Fibroblast of pulmonary artery (primary cell): ENCODE measurements around the gene TMEM178A.

ENCODE experiments used
- DNase-seq: peaks from one replicate; pipeline ENCODE4 v3.0.0-alpha.2; 2010; ENCODE audit warnings: low read depth
- H3K4me3 ChIP-seq: replicated peaks from 2 replicates; pipeline ENCODE4 v1.5.1; 2011; ENCODE audit warnings: low read depth, mild to moderate bottlenecking, control low read depth, low read length, moderate library complexity
- CTCF ChIP-seq: IDR thresholded peaks from 2 replicates; pipeline ENCODE4 v1.5.1; 2011; ENCODE audit warnings: mild to moderate bottlenecking, control low read depth, low read length, inconsistent platforms; ENCODE audit errors: missing control alignments

The TMEM178A gene

DNA sequence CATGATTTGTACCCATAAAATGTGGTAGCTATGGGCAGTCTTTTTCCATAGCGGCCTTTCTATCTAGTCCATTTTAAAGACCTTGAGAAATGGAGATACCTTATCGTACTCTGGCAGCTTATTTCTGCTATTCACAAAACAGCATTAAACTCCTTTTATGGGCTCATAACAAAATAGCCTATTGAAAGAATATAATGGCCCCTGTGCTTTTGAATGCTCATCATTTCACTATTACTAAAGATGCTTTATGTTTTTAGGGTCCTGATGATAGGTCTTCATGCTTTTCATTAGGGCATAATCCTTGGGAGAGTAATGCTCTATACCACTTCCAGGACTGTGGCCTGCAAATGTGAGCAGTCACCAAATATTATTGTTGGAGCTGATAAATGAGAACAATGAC lies 7.3 kb upstream of the TMEM178A start:
- TF ChIP-seq CTCF, result no peak
- DNase-seq, result no peak
- no peak overlapping the region for H3K4me3 ChIP-seq

DNA sequence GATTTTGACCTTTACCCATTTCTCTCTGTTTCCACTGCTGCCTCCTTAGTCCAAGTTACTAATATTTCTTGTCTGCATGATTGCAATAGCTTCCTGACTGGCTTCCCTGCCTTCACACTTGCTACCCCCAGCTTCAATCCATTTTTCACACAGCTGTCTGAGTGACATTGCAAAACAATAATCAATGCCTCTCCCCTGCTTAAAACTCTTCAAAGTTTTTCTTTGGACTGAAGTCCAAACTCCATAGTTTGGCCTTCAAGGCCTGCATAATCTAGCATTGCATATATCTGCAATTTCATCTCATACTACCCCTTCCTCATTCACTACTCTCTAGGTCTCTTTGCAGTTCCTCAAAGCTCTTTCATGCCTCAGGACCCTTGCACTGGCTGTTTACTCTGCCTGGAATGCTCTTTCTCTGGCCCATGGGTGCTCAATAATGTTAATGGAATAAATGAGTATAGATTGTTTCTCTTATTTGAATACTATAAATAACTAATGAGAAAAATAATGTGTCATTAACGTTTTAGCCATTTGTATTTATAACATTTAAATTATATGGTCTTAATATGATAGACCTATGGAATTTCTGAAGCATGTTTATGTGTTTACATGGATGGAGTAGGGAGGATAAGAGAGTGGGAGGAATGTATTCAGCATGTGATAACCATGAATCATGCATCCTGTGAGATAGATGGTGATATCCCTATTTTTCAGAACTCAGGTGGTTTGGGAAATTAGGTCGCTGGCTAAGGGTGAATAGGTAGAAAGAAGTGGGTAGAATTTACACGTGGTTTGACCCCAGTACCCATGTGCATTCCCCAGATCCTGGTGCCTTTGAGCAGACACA lies 5.7 kb upstream of the TMEM178A start:
- no peak overlapping the region for H3K4me3 ChIP-seq
- no peak for TF ChIP-seq CTCF
- no peak for DNase-seq

GRCh38 chr2:39660612-39661236 lies 5.0 kb upstream of the TMEM178A start:
- no peak for TF ChIP-seq CTCF
- no peak overlapping the region for H3K4me3 ChIP-seq
- no peak for DNase-seq

DNA sequence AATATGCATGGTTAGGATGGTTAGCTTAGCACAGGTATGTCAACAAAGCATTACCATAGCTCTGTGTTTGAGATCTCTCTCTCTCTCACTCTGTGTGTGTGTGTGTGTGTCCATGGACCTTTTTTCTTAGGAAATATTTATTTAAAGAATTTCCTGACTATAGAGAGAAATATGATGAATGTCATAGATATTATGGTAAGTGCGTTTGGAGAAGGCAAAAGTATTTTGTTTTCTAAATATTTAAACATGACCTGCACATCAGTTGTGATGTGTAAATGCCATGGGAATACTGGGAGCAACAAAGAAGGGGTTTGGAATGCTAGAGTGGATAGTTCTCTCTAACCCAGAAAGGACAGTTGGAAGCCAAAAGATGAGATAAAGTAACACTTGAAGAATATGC lies 3.9 kb upstream of the TMEM178A start:
- DNase-seq, result no peak
- TF ChIP-seq CTCF, result no peak
- H3K4me3 ChIP-seq, result no peak overlapping the region

- DNase-seq, result no peak
- H3K4me3 ChIP-seq, result no peak overlapping the region
- TF ChIP-seq CTCF, result no peak
These were observed 2.4 kb upstream of the TMEM178A start for GRCh38 chr2:39663187-39663930.

- H3K4me3 ChIP-seq, result no peak overlapping the region
- no peak for TF ChIP-seq CTCF
- no peak for DNase-seq
These were observed 1.4 kb upstream of the TMEM178A start for GRCh38 chr2:39664232-39664887.
